HTERT RPE-1 (cell line): Measurements from ENCODE around the gene PRKACA.
"Not testable (repeated sequence)": the region's sequence is repeated elsewhere in the genome, so short reads cannot be mapped to it uniquely, and the experiment has no call there.

ENCODE experiments used
- in situ Hi-C: fragments of 300-500 bp; cut with MboI; formaldehyde crosslinking; loops from 4 replicates; pipeline ENCODE4 v1.14.3; 2020; ENCODE audit warnings: low sequenced_read_pairs

The PRKACA gene

GRCh38 chr19:14148751-14149410 lies 31.3 kb upstream of the PRKACA start:
- in situ Hi-C loops = no loop called here

- in situ Hi-C loops = no loop called here
Observed at GRCh38 chr19:14147797-14148605, 30.4 kb upstream of the PRKACA start.

DNA sequence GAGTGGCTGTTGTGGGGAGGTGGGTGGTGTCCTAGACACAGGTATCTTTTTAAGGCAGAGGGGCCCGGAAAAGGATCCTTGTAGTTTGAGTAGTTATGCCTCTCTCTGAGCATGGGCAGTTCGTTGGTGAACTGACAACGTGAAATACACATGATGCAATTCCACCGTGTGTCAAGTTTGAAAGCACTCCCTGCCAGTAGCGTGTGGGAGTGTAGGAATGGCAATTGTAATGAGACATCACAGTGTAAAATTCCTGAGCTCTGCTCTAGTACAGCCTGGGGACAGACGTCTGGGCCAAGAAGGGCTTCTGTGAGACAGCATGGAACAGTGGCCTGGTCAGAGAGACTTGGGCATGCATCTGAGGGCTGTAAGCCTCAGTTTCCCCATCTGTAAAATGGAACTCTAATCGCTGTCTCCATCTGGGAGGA lies 29.2 kb upstream of the PRKACA start:
- in situ Hi-C loops = no loop called here

DNA sequence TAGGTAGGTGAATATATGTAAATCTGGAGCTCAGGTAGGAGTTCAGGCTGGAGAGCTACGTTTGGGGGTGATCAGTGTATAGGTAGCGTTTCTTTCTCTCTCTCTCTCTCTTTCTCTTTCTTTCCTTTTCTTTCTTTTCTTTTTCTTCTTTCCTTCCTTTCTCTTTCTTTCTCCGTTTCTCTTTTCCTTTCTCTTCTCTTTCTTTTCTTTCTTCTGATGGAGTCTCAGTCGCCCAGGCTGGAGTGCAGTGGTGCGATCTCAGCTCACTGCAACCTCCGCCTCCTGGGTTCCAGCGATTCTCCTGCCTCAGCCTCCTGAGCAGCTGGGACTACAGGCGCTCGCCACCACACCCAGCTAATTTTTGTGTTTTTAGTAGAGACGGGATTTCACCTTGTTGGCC lies 28.6 kb upstream of the PRKACA start:
- in situ Hi-C loops = not testable (repeated sequence)

DNA sequence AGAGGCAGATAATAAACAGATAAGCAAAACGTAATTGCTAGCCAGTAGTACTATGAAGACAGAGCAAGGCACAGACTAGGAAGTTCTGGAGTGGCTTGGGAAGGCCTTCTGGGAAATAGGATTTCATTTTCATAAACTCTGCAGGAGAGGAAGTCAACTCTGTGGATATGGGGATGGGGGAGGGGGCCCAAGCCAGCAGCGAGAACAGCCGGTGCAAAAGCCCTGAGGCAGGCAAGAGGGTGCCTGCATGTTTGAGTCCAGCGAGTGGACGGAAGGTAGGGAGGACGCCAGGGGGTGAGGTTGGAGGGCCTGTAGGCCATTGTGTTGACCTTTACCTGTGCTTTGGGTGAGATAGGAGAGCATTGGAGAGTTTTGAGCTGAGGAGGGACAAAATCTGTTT lies 27.8 kb upstream of the PRKACA start:
- in situ Hi-C loops = no loop called here

DNA sequence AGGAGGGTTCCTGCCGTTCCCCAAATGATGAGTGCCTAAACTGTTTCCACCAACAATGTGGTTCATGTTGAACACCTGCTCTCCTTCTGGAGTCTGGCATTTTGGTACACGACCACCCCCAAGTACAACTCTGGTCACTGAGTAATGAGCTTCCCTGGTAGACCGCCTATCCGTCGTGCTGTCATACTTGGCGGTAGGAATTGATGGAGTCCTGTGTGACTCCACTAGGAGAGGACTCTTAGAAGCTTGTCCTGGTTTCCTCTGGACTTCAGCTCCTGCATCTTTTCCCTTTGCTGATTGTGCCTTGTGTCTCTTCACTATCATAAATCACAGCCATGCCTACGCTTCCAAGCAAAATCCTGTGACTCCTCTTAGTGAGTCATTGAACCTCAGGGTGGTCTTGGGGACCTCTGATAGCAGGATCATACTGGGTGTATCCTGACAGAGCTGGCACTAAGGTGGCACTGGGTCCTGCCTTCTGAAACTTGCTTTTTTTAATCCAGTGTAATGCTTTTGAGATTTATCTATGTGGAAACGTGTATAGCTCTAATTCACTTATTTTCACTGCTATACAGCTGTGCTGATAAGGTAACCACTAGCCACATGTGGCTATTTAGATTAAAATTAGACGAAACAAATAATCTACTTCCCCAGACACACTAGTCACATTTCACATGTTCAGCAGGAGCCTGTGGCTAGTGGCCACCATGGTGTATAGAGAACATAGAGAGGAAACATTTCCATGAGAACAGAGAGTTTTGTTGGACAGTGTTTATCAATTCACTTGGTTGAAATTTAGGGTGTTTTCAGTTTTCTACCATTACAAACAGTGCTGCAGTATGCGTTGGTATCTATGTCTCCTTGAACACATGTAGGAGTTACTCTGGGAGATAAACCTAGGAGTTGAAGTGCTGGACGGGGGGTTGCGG lies 25.0 kb upstream of the PRKACA start:
- in situ Hi-C loops = no loop called here

GRCh38 chr19:14141041-14141440 lies 23.5 kb upstream of the PRKACA start:
- in situ Hi-C loops = no loop called here

GRCh38 chr19:14139944-14140343 lies 22.4 kb upstream of the PRKACA start:
- in situ Hi-C loops = no loop called here

DNA sequence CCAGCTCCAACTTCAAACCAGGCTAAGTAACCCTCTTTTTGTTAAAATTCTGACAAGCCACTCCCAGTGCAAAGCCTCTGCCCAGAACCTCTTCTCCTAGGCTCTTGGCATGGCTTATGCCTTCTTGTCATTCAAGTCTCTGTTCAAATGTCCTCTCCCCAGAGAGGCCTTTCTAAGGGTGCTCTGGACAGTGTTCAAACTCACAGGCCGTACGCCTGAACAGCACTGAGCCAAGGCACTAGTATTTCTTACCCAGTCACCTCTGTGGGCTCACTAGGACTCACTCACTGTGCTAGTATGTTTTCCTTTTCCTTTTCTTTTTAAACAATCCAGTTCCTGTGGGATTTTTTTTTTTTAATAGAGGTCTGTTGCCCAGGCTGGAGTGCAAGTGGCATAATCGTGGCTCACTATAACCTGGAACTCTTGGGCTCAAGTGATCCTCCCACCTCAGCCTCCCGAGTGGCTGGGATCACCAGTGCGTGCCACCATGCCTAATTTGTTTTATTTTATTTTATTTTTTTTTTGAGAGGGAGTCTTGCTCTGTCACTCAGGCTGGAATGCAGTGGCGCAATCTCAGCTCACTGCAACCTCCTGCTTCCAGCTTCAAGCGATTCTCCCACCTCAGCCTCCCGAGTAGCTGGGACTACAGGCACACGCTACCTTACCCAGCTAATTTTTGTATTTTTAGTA lies 21.2 kb upstream of the PRKACA start:
- in situ Hi-C loops = no loop called here

DNA sequence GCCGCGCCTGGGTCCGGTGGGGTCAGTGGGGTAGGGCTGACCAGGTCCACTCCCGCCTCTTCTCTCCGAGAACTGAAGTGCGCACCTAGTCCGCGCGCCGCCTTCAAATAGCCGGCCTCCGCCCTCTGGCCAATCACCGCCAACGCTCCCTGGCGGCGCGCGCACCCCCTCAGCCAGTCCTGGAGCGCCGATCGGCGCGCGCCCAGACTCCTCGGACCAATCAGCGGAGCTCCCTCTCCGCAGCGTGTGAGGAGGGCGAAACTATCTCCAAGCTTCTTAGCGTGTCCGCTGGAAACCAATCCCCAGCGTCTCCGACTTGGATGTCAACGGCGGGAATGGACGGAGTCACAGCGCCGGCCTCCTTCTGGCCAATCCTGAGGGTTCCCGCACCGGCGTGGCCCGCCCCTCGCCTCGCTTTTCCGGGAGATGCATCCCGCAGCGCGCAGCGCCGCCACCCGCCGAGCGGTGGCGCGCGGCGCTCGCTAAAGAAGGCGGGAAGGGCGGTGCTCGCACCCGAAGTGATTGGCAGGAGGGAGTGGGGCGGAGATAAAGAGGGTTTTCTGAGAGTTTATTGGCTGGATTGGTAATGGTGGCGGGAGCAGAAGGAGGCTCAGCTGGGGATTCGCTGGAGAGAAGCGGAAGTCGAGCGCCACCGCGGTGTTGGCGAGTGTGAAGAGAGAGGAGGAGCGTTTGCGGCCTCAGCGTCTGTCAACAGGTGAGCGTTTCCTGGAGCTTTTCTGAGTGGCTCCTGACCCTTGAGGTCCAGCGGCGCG lies 19.1 kb upstream of the PRKACA start, which contains the start of gene ASF1B:
Gene ASF1B (minus strand): TSS at position 81 of the 773 bp plus-strand sequence. CDS start 133 bp downstream, outside the sequence.
- in situ Hi-C loops = no loop called here

GRCh38 chr19:14135985-14136508 lies 18.5 kb upstream of the PRKACA start:
- in situ Hi-C loops = no loop called here

GRCh38 chr19:14135355-14135754 lies 17.8 kb upstream of the PRKACA start:
- in situ Hi-C loops = no loop called here

DNA sequence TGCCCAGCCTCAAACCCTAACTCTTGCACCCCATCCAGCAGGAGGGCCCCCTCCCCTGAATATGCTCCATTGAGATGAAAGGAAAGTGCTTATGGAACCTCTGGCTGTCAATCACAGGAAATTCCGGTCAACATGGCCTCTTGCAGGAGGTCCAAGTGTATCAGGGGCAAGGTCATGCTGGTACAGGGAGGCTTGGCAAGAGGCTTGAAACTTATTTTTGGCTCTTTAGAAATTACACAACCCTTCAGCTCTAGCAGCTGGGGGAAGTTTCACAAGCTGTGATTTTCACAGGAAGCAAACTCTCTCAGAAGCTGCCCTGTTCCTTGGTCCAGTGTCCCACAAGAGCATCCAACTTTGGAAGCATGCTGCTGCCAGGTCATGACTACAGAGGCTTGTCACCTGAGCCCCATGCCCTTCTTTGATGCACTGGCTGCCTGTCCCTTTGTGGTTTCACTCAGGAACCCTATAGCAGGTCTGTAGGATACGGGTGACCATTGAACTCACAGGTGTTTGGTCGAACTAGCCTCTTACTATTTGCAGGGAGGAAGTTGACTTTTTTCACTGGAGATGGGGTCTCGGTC lies 10.5 kb upstream of the PRKACA start:
- in situ Hi-C loops = no loop called here

DNA sequence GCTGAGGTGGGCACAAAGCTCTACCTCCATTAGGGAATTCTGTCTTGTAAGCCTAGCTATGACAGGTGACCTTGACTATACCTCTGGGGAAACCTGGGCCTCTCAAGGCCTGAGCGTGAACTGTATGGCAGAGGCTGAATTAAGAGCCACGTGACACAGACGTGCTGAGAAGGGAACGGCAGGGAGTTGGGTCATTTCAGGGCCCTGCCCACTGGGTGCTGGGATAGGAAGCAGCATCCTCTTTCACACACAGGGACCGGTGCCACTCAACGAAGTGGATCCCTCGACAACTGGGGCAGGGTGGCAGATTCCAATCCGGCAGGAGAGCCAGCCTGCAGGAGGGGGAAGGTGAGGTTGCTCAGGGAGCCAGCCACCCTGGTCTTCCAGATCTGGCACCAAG lies 9.6 kb upstream of the PRKACA start:
- in situ Hi-C loops = no loop called here

DNA sequence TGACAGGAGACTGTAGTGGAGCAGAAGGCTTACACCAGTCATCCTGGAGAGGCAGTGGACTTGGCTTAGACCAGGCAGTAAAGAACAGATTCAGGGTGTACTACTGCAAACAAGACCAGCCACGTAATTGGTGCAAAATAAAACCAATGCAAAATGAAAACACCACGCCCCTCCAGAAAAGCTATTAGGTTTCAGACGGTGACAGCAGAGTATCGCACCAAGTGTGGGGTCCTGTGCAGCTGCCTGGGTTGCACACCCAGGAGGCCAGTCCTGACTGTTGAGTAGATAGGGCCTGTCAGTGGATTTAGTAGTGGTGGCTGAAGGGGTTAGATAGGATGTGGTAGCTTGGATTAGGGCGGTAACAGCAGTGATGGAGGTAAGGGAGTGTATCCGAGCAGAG lies 5.4 kb upstream of the PRKACA start:
- in situ Hi-C loops = no loop called here

- in situ Hi-C loops = no loop called here
Observed at GRCh38 chr19:14120497-14120780, 2.9 kb upstream of the PRKACA start.

GRCh38 chr19:14119644-14120496 lies 2.3 kb upstream of the PRKACA start:
- in situ Hi-C loops = no loop called here

GRCh38 chr19:14119146-14119545 lies 1.6 kb upstream of the PRKACA start:
- in situ Hi-C loops = no loop called here
